Ovary (tissue), 3 donors: ENCODE results near the gene SLA2.

ENCODE experiments used
- CTCF ChIP-seq, 3 donors: fragments of 450-650 bp in 2 of 3; fragments of 200-600 bp in 1 of 3; IDR thresholded peaks; one replicate each; pipeline versions ENCODE4 v1.5.1 to v1.8.0; 2016 to 2022; ENCODE audit warnings: antibody characterized with exemption in 3 of 3, mild to moderate bottlenecking in 1 of 3
- EP300 ChIP-seq: sonication (generic); formaldehyde crosslinking; IDR thresholded peaks from one replicate; pipeline ENCODE4 v1.6.1; 2017; ENCODE audit warnings: antibody characterized with exemption
- POLR2A ChIP-seq: fragments of 450-650 bp; IDR thresholded peaks from one replicate; pipeline ENCODE4 v1.6.1; 2017; ENCODE audit warnings: antibody characterized with exemption, mild to moderate bottlenecking, moderate library complexity
- donor health status: DM: no; HTN: no; CAD: no.

DNA sequence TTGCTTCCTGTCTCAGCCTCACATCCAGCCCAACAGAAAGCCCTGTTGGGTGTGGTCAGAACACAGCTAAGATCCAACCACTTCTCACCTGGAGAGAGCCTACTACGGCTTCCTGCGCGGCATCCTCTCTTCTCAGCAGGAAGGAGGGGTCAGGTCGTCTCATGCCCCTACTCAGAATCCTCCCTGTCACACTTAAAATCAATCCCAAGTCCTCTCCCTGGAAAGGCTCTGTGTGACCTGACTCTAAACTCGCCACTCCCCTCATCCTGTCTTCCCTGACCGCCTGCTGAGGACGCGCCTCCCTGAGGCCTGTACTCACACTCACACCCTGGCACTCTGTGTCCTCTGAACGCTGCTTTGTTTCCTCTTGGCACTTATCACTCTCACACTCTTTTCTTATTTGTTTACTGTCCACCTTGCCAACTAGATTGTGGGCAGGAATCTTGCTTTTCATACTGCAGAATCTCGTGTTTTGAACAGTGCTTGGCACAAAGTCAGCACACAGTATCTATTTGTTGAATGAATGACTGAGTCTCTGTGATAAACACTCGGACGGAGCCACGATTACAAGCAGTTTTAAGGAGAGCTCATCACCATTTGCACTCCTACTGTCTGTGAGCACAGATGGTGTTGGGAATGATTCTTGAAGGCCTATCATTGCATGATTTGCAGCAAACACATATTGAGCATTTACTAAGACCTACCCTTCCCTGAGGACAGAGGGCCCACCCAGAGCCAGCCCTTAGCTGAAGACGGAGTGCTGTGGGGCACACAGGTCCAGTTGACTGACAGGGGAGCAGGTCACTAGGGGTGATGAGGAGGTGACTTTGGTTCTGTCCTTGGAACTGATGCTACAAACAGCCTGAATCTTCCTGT, 21.7 kb downstream of the SLA2 start:
- no peak for TF ChIP-seq CTCF (IDR thresholded peaks at IDR 0.05)
- no peak for TF ChIP-seq EP300
- TF ChIP-seq POLR2A: no peak
